HepG2 (cell line): Measurements from ENCODE around the gene C1QBP. TPM values are rescaled to one million over a fixed set of nuclear protein-coding genes. Genes with fewer than 3 reads are reported as not detected.

ENCODE experiments used
- ATAC-seq: fragments of 200-7000 bp; cut with Tn5 transposase; 3 replicates; pipeline ENCODE4 v1.9.1; 2020; ENCODE audit warnings: mild to moderate bottlenecking, moderate library complexity
- BruUV-seq: library from RNA; stranded (reverse); fragments of 400-500 nt; replicated peaks from 2 replicates; lab custom pipeline; 2021; lab: Mats Ljungman, UMichigan
- CTCF ChIA-PET: fragments of 300-600 bp; formaldehyde crosslinking; extraction: SDS; loops from one replicate; lab custom pipeline; 2021; ENCODE audit warnings: low total read pairs, inconsistent platforms, low intra/inter-chr PET ratio; lab: Yijun Ruan, JAX
- POLR2A ChIA-PET: fragments of 350-600 bp; sonication (Branson Sonifier 250); formaldehyde crosslinking; loops from one replicate; lab custom pipeline; 2020; ENCODE audit warnings: antibody characterized with exemption, inconsistent platforms; lab: Yijun Ruan, JAX
- DNase-seq: peaks from one replicate; pipeline ENCODE4 v3.0.0-alpha.2; 2015; ENCODE audit warnings: low spot score
- FAIRE-seq: peaks from 3 replicates; lab custom pipeline; 2011; peaks lifted over from hg19 to GRCh38; lab: Jason Lieb, UNC
- H2AFZ ChIP-seq: one replicate; pipeline ENCODE4 v1.6.1; 2011; ENCODE audit warnings: low read length, inconsistent platforms
- H3K27ac ChIP-seq: fragments of 300-600 bp; 3 replicates; pipeline ENCODE4 v1.8.0; 2011; ENCODE audit warnings: mixed run types, mild to moderate bottlenecking, mixed read lengths, low read length, inconsistent platforms; ENCODE audit not compliant: insufficient read depth; ENCODE audit errors: extremely low read length
- H3K27me3 ChIP-seq, 2 experiments: fragments of 200-600 bp in 1 of 2; 2 replicates in 1 of 2; 3 replicates in 1 of 2; pipeline versions ENCODE4 v1.6.0 to v1.8.0; 2011; ENCODE audit warnings: low read length in 2 of 2, mild to moderate bottlenecking in 2 of 2, moderate library complexity in 2 of 2, inconsistent platforms in 1 of 2; ENCODE audit not compliant: insufficient read depth in 2 of 2, control insufficient read depth in 1 of 2
- H3K36me3 ChIP-seq, 2 experiments: fragments of 200-600 bp in 1 of 2; replicated peaks in 1 of 2; 2 replicates in 1 of 2; 3 replicates in 1 of 2; pipeline versions ENCODE4 v1.5.1 to v1.8.0; 2011; ENCODE audit warnings: low read length in 2 of 2, inconsistent platforms in 1 of 2; ENCODE audit not compliant: insufficient read depth in 2 of 2, control insufficient read depth in 1 of 2
- H3K4me1 ChIP-seq: 2 replicates; pipeline ENCODE4 v1.5.1; 2012; ENCODE audit warnings: low read length, inconsistent platforms; ENCODE audit not compliant: insufficient read depth
- H3K4me2 ChIP-seq: 2 replicates; pipeline ENCODE4 v1.6.0; 2011; ENCODE audit warnings: low read depth, low read length, inconsistent platforms
- H3K4me3 ChIP-seq, 3 experiments: fragments of 200-600 bp in 1 of 3; sonication (generic), shearing (Covaris generic) in 1 of 3; replicated peaks in 1 of 3; 2 replicates each; pipeline ENCODE4 v1.5.1; 2011 to 2016; ENCODE audit warnings: low read length in 3 of 3, inconsistent platforms in 2 of 3, low read depth in 2 of 3, mild to moderate bottlenecking in 2 of 3, control low read depth in 1 of 3, mixed read lengths in 1 of 3; ENCODE audit not compliant: insufficient read depth in 1 of 3
- H3K79me2 ChIP-seq: one replicate; pipeline ENCODE4 v1.6.1; 2011; ENCODE audit warnings: low read length, inconsistent platforms; ENCODE audit not compliant: insufficient read depth
- H3K9ac ChIP-seq: 2 replicates; pipeline ENCODE4 v1.6.0; 2011; ENCODE audit warnings: mild to moderate bottlenecking, low read depth, low read length, inconsistent platforms; ENCODE audit not compliant: insufficient read depth
- H3K9me3 ChIP-seq: 2 replicates; pipeline ENCODE4 v1.5.1; 2012; ENCODE audit warnings: mild to moderate bottlenecking, low read length
- H4K20me1 ChIP-seq: 2 replicates; pipeline ENCODE4 v1.6.0; 2011; ENCODE audit warnings: inconsistent platforms, mild to moderate bottlenecking, low read length, moderate library complexity; ENCODE audit not compliant: insufficient read depth
- HNRNPH1 ChIP-seq: fragments of 200-400 bp; formaldehyde crosslinking; optimal IDR thresholded peaks from 2 replicates; pipeline ENCODE3; 2017; ENCODE audit warnings: mild to moderate bottlenecking, low read depth, low read length
- KDM5A ChIP-seq: fragments of 200-600 bp; sonication (generic); IDR thresholded peaks from 2 replicates; pipeline ENCODE4 v1.7.0; 2018; ENCODE audit warnings: antibody characterized with exemption, mild to moderate bottlenecking, low read length, borderline replicate concordance
- PATZ1 ChIP-seq: sonication (generic); formaldehyde crosslinking; IDR thresholded peaks from 2 replicates; pipeline ENCODE4 v1.4.0; 2020; ENCODE audit warnings: missing genetic modification reagents
- RAD51 ChIP-seq: fragments of 450-650 bp; IDR thresholded peaks from 2 replicates; pipeline ENCODE4 v1.6.1; 2016; ENCODE audit warnings: borderline replicate concordance
- REST ChIP-seq, 2 experiments: IDR thresholded peaks; 2 replicates each; pipeline ENCODE4 v1.6.1; 2011 to 2012; ENCODE audit warnings: low read length in 2 of 2, borderline replicate concordance in 1 of 2, low read depth in 1 of 2, mild to moderate bottlenecking in 1 of 2, moderate library complexity in 1 of 2
- SALL2 ChIP-seq: sonication (generic); formaldehyde crosslinking; IDR thresholded peaks from 2 replicates; pipeline ENCODE4 v1.8.1; 2023; ENCODE audit warnings: mild to moderate bottlenecking, missing genetic modification reagents, inconsistent platforms
- YY1 ChIP-seq: IDR thresholded peaks from 2 replicates; pipeline ENCODE4 v1.6.1; 2011; ENCODE audit warnings: low read length, low read depth, moderate library complexity, mild to moderate bottlenecking; ENCODE audit not compliant: insufficient read depth, insufficient replicate concordance
- ZFP41 ChIP-seq: sonication (generic); formaldehyde crosslinking; IDR thresholded peaks from 2 replicates; pipeline ENCODE4 v1.4.0; 2020; ENCODE audit warnings: mild to moderate bottlenecking, missing genetic modification reagents, borderline replicate concordance
- ZFX ChIP-seq: sonication (generic); formaldehyde crosslinking; IDR thresholded peaks from 2 replicates; pipeline ENCODE4 v1.4.0; 2020; ENCODE audit warnings: mild to moderate bottlenecking, low read depth, missing genetic modification reagents, moderate library complexity
- ZNF350 ChIP-seq: sonication (generic); formaldehyde crosslinking; IDR thresholded peaks from 2 replicates; pipeline ENCODE4 v1.4.0; 2020; ENCODE audit warnings: mild to moderate bottlenecking, low read depth, missing genetic modification reagents, borderline replicate concordance
- ZNF558 ChIP-seq: sonication (generic); formaldehyde crosslinking; IDR thresholded peaks from 2 replicates; pipeline ENCODE4 v1.9.0; 2022; ENCODE audit warnings: mild to moderate bottlenecking, missing genetic modification reagents, borderline replicate concordance
- WGBS: methylation state at CpG from one replicate; pipeline ENCODE4 v1.1.6; 2017; ENCODE audit warnings: low lambda C conversion rate; 5-methylcytosine and 5-hydroxymethylcytosine counted together
- in situ Hi-C: cut with HindIII; loops from 2 replicates; pipeline ENCODE4 v1.10.0; 2017; ENCODE audit warnings: low pct_unique_long_range_greater_than_20kb; ENCODE audit not compliant: extremely low pct_ligation_motif_present
- intact Hi-C: fragments of 100-400 bp; cut with micrococcal nuclease; formaldehyde crosslinking; loops from one replicate; pipeline ENCODE4 v1.10.0; 2022; ENCODE audit not compliant: unreplicated experiment
- polyA plus RNA-seq, 8 experiments: library from polyadenylated mRNA; depleted of rRNA in 3 of 8; stranded (reverse) in 7 of 8; unstranded in 1 of 8; fragments of >200 nt; fragmentation: Illumina TruSeq in 4 of 8; extraction: Trizol in 4 of 8; gene quantifications; 2 replicates each; pipeline versions ENCODE4 v1.2.1 to v1.2.3, GENCODE V29; 2011 to 2016; ENCODE audit warnings: low read depth in 4 of 8, missing spikeins in 1 of 8, mixed read lengths in 1 of 8; ENCODE audit not compliant: insufficient read depth in 1 of 8
- total RNA-seq, 5 experiments: library from RNA; depleted of rRNA; stranded (reverse); fragments of >200 nt; fragmentation: Illumina TruSeq; extraction: Trizol; gene quantifications; 2 replicates each; pipeline ENCODE4 v1.2.3, GENCODE V29; 2016; ENCODE audit warnings: low read depth in 1 of 5
- TF ChIP-seq, protein P1 (sequence below): sonication (generic); formaldehyde crosslinking; IDR thresholded peaks from 2 replicates; pipeline ENCODE4 v1.5.1; 2020; ENCODE audit warnings: mild to moderate bottlenecking, missing genetic modification reagents

C1QBP gene
- total and polyA plus RNA-seq, 2 of the 13 experiments (the other 11 are each of a cell fraction or from before 2014, with no cell fraction given): 219 to 680 TPM

DNA sequence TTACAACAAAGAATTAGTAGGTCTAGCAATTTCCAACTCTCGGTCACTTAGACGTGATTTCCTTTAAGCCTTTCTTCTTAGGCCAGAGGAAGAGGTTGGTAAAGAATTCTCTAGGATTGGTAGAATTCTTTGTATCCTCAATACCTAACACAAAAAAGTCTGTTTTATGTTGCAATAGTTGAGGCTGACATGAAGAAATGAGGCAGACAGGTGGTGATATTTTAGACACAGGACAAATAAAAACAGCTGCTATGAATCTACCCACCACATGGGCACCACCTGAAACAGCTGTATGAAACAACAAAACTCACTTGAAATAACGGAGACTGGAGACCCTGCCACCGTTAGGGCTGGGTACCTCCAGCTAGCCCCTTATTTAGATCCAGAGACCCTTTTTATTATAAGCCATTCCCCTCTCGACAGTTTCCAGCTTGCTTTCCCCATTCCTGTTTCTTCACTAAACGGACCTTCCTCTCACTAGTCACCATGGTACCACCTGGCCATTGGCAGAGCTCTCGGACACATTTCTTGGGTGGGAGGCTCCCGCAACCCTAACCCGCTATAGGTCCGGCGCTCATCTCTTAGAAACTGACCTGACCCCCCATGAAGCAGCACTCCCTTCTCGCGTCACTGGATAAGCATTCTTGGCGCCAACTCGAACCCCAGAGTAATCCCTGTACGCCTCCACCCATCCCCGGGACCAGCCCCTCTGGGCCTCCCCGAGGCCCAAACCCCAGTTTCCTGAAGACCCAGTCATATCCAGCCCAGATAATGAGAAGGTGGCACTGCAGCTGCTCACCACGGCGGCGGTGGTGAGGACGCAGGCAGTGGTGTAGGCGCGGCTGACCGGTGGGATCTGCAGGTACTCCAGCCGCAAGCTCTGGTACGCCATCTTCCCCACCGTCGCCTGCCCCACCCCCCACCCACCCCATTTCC is 46.6 kb upstream of the C1QBP start, which contains the start of gene DERL2:
Gene DERL2 (minus strand): TSS at position 909 of the 936 bp plus-strand sequence. CDS start 17 bp downstream, at position 892.
- DNase-seq: peak; percentile 33
- in situ Hi-C loops: no loop called here
- no peak for FAIRE-seq
- no peak for TF ChIP-seq RAD51
- peak; percentile 91 for TF ChIP-seq KDM5A
- peak; percentile 88 for TF ChIP-seq YY1
- peak; percentile 26; the same call in 1 of the 2 replicates for TF ChIP-seq PATZ1 (CRISPR knock-in tag)
- no peak for TF ChIP-seq ZFX (CRISPR knock-in tag)
- no peak for TF ChIP-seq SALL2 (CRISPR knock-in tag)
- TF ChIP-seq, protein P1, sequence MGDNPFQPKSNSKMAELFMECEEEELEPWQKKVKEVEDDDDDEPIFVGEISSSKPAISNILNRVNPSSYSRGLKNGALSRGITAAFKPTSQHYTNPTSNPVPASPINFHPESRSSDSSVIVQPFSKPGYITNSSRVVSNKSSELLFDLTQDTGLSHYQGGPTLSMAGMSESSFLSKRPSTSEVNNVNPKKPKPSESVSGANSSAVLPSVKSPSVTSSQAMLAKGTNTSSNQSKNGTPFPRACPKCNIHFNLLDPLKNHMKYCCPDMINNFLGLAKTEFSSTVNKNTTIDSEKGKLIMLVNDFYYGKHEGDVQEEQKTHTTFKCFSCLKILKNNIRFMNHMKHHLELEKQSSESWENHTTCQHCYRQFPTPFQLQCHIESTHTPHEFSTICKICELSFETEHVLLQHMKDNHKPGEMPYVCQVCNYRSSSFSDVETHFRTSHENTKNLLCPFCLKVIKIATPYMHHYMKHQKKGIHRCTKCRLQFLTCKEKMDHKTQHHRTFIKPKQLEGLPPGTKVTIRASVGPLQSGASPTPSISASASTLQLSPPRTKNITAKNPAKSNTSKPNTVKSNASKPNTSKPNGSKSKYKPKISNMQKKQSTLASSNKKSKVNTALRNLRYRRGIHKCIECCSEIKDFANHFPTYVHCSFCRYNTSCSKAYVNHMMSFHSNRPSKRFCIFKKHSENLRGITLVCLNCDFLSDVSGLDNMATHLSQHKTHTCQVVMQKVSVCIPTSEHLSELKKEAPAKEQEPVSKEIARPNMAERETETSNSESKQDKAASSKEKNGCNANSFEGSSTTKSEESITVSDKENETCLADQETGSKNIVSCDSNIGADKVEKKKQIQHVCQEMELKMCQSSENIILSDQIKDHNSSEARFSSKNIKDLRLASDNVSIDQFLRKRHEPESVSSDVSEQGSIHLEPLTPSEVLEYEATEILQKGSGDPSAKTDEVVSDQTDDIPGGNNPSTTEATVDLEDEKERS: 0 out of 2 replicates have a peak, but pooled peaks have one; percentile 34
- TF ChIP-seq ZNF558 (CRISPR knock-in tag): no peak
- TF ChIP-seq HNRNPH1: peak; percentile 48
- TF ChIP-seq ZNF350 (CRISPR knock-in tag): no peak
- TF ChIP-seq ZFP41 (CRISPR knock-in tag): no peak
- TF ChIP-seq REST (IDR thresholded peaks at IDR 0.05; ENCODE audit: borderline replicate concordance in 1 of 2, low read depth in 1 of 2, low read length in 2 of 2): peak in 1 of 2 experiments; percentile 48; a peak in 1 of 4 replicates

More for the DNA sequence above, 46.6 kb upstream of the C1QBP start, which contains the start of gene DERL2:
- intact Hi-C loops: no loop called here
- Histone ChIP-seq H3K9ac (peak within 1 kb of the TSS; percentile 96), H4K20me1 (no peaks in the 10 kb centered on the region), H3K4me2 (peak within 1 kb of the TSS; percentile 91), H3K36me3 (peaks cover 9 to 51% of the 10 kb centered on the region in 2 experiments), H3K79me2 (peaks cover 57% of the 10 kb centered on the region), H3K27ac (peak within 1 kb of the TSS; percentile 100), H3K4me1 (peaks cover 30% of the 10 kb centered on the region), H2AFZ (no peak within 1 kb of the TSS), H3K27me3 (peaks cover 0 to 3% of the 10 kb centered on the region in 2 experiments; a peak in 1 of 5 replicates), H3K4me3 (peak within 1 kb of the TSS; percentile 90 to 97 (median 95)), H3K9me3 (no peaks in the 10 kb centered on the region)
- POLR2A ChIA-PET: interaction anchor here (0.7 to 2.8 kb wide), 18 partner anchors 9 to 1526 kb away, joined by 3 to 51 read pairs (median 5); partner anchors contain the start of genes DHX33, NUP88, RPAIN and SLC13A5
- 5% methylated on average over 24 of the region's 29 CpGs for WGBS
- TSS peak; percentile 60 for BruUV-seq
- CTCF ChIA-PET: no interaction called here
- peak; percentile 42 for ATAC-seq
